Measurements from ENCODE around the gene RCC1. TPM values are rescaled to one million over a fixed set of nuclear protein-coding genes. Genes with fewer than 3 reads are reported as not detected.
A peak's percentile ranks its signal among the peaks of the same experiment; 100 is the strongest.
"Not testable (repeated sequence)": the region's sequence is repeated elsewhere in the genome, so short reads cannot be mapped to it uniquely, and the experiment has no call there.

The RCC1 gene
- total RNA-seq, 4 donors from 2014 or later = 5.8 to 21.6 (median 12.7) TPM

DNA sequence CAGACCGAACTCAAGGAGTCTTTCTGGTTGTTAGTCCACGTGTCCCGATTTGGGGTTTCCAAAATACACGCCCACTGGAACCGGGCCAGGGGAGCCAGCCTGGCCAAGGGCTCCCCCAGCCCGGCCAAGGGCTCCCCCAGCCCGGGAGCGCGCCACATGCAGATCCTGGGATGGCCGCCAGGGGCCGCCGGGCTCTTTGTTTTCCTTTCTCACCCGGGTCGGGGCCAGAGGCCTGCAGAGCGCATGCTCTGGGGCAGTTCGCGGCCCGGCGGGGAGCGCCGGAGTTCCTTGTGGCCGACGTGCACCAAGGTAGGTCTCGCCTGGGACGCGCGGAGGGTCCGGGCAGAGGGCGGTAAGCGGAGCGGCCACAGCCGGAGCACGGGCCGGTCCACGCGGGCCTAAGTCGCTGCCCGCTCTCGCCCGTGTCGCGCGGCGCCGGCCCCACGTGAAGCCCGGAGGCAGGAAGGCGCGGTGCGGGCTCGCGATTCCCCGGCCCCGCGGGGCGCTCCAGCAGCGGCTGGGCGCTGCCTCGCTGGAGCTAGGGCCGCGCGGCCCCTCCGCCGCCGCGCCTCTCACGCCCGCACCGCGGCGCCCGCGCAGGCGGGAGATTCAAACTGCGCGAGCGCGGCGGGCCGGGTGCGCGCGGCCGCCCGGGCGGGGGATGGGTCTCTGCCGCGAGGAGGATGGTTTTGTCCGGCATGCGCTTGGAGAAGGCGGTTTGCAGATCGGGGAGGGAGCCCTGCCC, 12.3 kb downstream of the RCC1 start:
- peak; percentile 96 for ATAC-seq
- peak overlapping the region; percentile 30 to 73 for H3K4me3 ChIP-seq
- peaks cover 0 to 24% of the 10 kb centered on the region in 2 donors for H3K36me3 ChIP-seq
- no peaks in the 10 kb centered on the region for H3K9me3 ChIP-seq
- peaks cover 5 to 19% (median 8%) of the 10 kb centered on the region in 3 donors for H3K4me1 ChIP-seq
- H3K27me3 ChIP-seq = no peaks in the 10 kb centered on the region
- 0% methylated on average over 1 of the region's 92 CpGs; no CpG with 5 or more reads in 1 of the 2 donors for WGBS, 2 donors (ENCODE audit: low coverage in 1 of 2)
- H3K27ac ChIP-seq = peak overlapping the region in 3 of 4 donors; percentile 87 to 90 (median 89)
- TF ChIP-seq, protein P1, sequence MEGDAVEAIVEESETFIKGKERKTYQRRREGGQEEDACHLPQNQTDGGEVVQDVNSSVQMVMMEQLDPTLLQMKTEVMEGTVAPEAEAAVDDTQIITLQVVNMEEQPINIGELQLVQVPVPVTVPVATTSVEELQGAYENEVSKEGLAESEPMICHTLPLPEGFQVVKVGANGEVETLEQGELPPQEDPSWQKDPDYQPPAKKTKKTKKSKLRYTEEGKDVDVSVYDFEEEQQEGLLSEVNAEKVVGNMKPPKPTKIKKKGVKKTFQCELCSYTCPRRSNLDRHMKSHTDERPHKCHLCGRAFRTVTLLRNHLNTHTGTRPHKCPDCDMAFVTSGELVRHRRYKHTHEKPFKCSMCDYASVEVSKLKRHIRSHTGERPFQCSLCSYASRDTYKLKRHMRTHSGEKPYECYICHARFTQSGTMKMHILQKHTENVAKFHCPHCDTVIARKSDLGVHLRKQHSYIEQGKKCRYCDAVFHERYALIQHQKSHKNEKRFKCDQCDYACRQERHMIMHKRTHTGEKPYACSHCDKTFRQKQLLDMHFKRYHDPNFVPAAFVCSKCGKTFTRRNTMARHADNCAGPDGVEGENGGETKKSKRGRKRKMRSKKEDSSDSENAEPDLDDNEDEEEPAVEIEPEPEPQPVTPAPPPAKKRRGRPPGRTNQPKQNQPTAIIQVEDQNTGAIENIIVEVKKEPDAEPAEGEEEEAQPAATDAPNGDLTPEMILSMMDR (IDR thresholded peaks at IDR 0.05) = peak; percentile 97 to 99 (median 98)
- no peak for TF ChIP-seq EP300 (IDR thresholded peaks at IDR 0.05)
- peak; percentile 24 for TF ChIP-seq POLR2AphosphoS5 (IDR thresholded peaks at IDR 0.05)

- Histone ChIP-seq H3K4me1 (peaks cover 5 to 17% (median 8%) of the 10 kb centered on the region in 3 donors), H3K4me3 (peak overlapping the region; percentile 30 to 73), H3K27ac (peak overlapping the region in 3 of 4 donors; percentile 87 to 90 (median 89)), H3K27me3 (no peaks in the 10 kb centered on the region), H3K36me3 (peaks cover 0 to 17% of the 10 kb centered on the region in 2 donors), H3K9me3 (no peaks in the 10 kb centered on the region)
- TF ChIP-seq, protein P1 (IDR thresholded peaks at IDR 0.05) = no peak
- no peak for ATAC-seq
- WGBS, 2 donors (ENCODE audit: low coverage in 1 of 2) = 15 to 23% methylated on average over 5 of the region's 21 CpGs
These were observed 13.0 kb downstream of the RCC1 start for GRCh38 chr1:28518745-28519341.

- Histone ChIP-seq H3K36me3 (peaks cover 0 to 4% of the 10 kb centered on the region in 2 donors), H3K4me3 (no peak overlapping the region), H3K27ac (no peak overlapping the region), H3K4me1 (peaks cover 5 to 17% (median 8%) of the 10 kb centered on the region in 3 donors), H3K9me3 (no peaks in the 10 kb centered on the region), H3K27me3 (no peaks in the 10 kb centered on the region)
- no peak for TF ChIP-seq POLR2AphosphoS5 (IDR thresholded peaks at IDR 0.05)
- TF ChIP-seq POLR2A (IDR thresholded peaks at IDR 0.05) = no peak
- no peak for TF ChIP-seq EP300 (IDR thresholded peaks at IDR 0.05)
- TF ChIP-seq, protein P1 (IDR thresholded peaks at IDR 0.05) = no peak
- 77% methylated on average over 8 of the region's 10 CpGs; no CpG with 5 or more reads in 1 of the 2 donors for WGBS, 2 donors (ENCODE audit: low coverage in 1 of 2)
- no peak for ATAC-seq
These were observed 14.3 kb downstream of the RCC1 start for GRCh38 chr1:28519946-28520725.

DNA sequence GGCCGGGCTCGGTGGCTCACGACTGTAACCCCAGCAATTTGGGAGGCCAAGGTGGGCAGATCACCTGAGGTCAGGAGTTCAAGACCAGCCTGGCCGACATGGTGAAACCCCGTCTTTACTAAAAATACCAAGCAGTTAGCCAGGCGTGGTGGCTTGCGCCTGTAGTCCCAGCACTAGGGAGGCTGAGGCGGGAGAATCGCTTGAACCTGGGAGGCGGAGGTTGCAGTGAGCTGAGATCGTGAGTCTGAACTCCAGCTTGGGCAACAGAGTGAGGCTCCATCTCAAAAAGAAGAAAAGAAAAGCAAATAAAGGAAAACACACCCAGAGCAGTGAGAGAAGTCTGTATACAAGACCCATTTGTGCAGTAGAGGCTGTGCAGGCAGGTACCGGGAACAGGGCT, 15.0 kb downstream of the RCC1 start:
- not testable (repeated sequence) for ATAC-seq

GRCh38 chr1:28521502-28522164, 15.8 kb downstream of the RCC1 start:
- Histone ChIP-seq H3K9me3 (no peaks in the 10 kb centered on the region), H3K36me3 (no peaks in the 10 kb centered on the region)
- ATAC-seq = no peak

More for the DNA sequence above, 15.0 kb downstream of the RCC1 start:
- WGBS, 2 donors (ENCODE audit: low coverage in 1 of 2) = 100% methylated on average over 1 of the region's 12 CpGs; no CpG with 5 or more reads in 1 of the 2 donors
- H3K9me3 ChIP-seq, H3K36me3 ChIP-seq, H3K27ac ChIP-seq, H3K4me3 ChIP-seq, H3K27me3 ChIP-seq: not testable (repeated sequence)
- peaks cover 5 to 17% (median 8%) of the 10 kb centered on the region in 3 donors for H3K4me1 ChIP-seq

GRCh38 chr1:28522537-28522936, 16.7 kb downstream of the RCC1 start:
- H3K27me3 ChIP-seq, H3K4me3 ChIP-seq, H3K27ac ChIP-seq, H3K9me3 ChIP-seq, ATAC-seq, H3K36me3 ChIP-seq: not testable (repeated sequence)
- H3K4me1 ChIP-seq = peaks cover 5 to 14% (median 8%) of the 10 kb centered on the region in 3 donors
- 80 to 93% methylated on average over 5 to 8 of the region's 9 CpGs for WGBS, 2 donors (ENCODE audit: low coverage in 1 of 2)

More at GRCh38 chr1:28521502-28522164, 15.8 kb downstream of the RCC1 start:
- Histone ChIP-seq H3K27me3 (no peaks in the 10 kb centered on the region), H3K4me3 (no peak overlapping the region), H3K4me1 (peaks cover 5 to 17% (median 8%) of the 10 kb centered on the region in 3 donors), H3K27ac (no peak overlapping the region)
- 83 to 89% methylated on average over 2 to 6 of the region's 6 CpGs for WGBS, 2 donors (ENCODE audit: low coverage in 1 of 2)
- TF ChIP-seq POLR2A (IDR thresholded peaks at IDR 0.05) (no peak), POLR2AphosphoS5 (IDR thresholded peaks at IDR 0.05) (no peak), EP300 (IDR thresholded peaks at IDR 0.05) (no peak)
- TF ChIP-seq, protein P1 (IDR thresholded peaks at IDR 0.05) = no peak

- H3K4me3 ChIP-seq, H3K9me3 ChIP-seq, H3K27me3 ChIP-seq, H3K4me1 ChIP-seq, H3K36me3 ChIP-seq, ATAC-seq, H3K27ac ChIP-seq: not testable (repeated sequence)
- whole genome bisulfite sequencing, 2 donors (ENCODE audit: low coverage in 1 of 2) = 76 to 86% methylated on average over 7 to 8 of the region's 10 CpGs
These were observed 19.3 kb downstream of the RCC1 start for GRCh38 chr1:28525002-28525642.
